Type B pancreatic cell (in vitro differentiated cells): ENCODE measurements around the gene STAG1. TPM values are rescaled to one million over a fixed set of nuclear protein-coding genes. Genes with fewer than 3 reads are reported as not detected.

Experiments
- DNase-seq: peaks from one replicate; pipeline ENCODE4 v3.0.0; 2021; ENCODE audit warnings: mixed read lengths; ENCODE audit not compliant: unreplicated experiment; ENCODE audit errors: extremely low spot score
- H3K27ac Mint-ChIP-seq: 2 replicates; pipeline ENCODE4 v1.8.0; 2021; ENCODE audit warnings: mild to moderate bottlenecking, mixed read lengths
- H3K27me3 Mint-ChIP-seq: 2 replicates; pipeline ENCODE4 v1.8.0; 2021; ENCODE audit warnings: mixed read lengths
- H3K36me3 Mint-ChIP-seq: 2 replicates; pipeline ENCODE4 v1.8.0; 2021; ENCODE audit warnings: mixed read lengths
- H3K4me1 Mint-ChIP-seq: one replicate; pipeline ENCODE4 v1.8.0; 2021; ENCODE audit warnings: mixed read lengths; ENCODE audit not compliant: unreplicated experiment
- H3K4me3 Mint-ChIP-seq: 2 replicates; pipeline ENCODE4 v1.8.0; 2021; ENCODE audit warnings: mild to moderate bottlenecking, mixed read lengths
- H3K9me3 Mint-ChIP-seq: 2 replicates; pipeline ENCODE4 v1.8.0; 2021; ENCODE audit warnings: mixed read lengths
- total RNA-seq: library from RNA; stranded (reverse); gene quantifications from 2 replicates; pipeline ENCODE4 v1.2.1, GENCODE V29; 2021; ENCODE audit warnings: low replicate concordance
- TF ChIP-seq, protein P1 (sequence below): fragments of 200-600 bp; sonication (generic); conservative IDR thresholded peaks from 2 replicates; pipeline ENCODE4 v1.5.0; 2021; ENCODE audit warnings: antibody characterized with exemption, mild to moderate bottlenecking

STAG1 gene
- total RNA-seq, 1 donor from 2014 or later: 45.5 TPM

DNA sequence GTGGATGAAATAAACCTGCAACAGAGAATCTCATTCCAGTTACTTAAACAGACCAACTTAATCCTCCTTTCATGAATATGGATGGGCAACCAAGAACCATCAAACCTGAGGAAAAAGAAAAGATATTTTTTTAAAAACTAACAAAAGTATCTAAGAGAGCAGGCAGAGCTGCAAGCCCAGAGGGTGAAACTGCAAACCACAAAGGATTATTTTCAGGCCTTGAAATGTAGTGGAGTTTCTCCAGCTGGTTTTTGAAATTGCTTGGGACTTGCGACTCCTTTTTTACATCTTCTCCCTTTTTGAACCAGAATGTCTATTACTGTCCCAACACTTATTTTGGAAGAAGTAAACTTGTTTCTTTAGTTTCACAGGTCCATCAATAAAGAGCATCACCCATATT lies 87.4 kb downstream of the STAG1 start:
- Mint-ChIP-seq H3K4me3 (no peak overlapping the region), H3K27ac (no peak overlapping the region), H3K9me3 (no peaks in the 10 kb centered on the region), H3K36me3 (peaks cover 9% of the 10 kb centered on the region), H3K4me1 (peaks cover 10% of the 10 kb centered on the region), H3K27me3 (no peaks in the 10 kb centered on the region)
- no peak for DNase-seq
- TF ChIP-seq, protein P1, sequence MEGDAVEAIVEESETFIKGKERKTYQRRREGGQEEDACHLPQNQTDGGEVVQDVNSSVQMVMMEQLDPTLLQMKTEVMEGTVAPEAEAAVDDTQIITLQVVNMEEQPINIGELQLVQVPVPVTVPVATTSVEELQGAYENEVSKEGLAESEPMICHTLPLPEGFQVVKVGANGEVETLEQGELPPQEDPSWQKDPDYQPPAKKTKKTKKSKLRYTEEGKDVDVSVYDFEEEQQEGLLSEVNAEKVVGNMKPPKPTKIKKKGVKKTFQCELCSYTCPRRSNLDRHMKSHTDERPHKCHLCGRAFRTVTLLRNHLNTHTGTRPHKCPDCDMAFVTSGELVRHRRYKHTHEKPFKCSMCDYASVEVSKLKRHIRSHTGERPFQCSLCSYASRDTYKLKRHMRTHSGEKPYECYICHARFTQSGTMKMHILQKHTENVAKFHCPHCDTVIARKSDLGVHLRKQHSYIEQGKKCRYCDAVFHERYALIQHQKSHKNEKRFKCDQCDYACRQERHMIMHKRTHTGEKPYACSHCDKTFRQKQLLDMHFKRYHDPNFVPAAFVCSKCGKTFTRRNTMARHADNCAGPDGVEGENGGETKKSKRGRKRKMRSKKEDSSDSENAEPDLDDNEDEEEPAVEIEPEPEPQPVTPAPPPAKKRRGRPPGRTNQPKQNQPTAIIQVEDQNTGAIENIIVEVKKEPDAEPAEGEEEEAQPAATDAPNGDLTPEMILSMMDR: no peak

DNA sequence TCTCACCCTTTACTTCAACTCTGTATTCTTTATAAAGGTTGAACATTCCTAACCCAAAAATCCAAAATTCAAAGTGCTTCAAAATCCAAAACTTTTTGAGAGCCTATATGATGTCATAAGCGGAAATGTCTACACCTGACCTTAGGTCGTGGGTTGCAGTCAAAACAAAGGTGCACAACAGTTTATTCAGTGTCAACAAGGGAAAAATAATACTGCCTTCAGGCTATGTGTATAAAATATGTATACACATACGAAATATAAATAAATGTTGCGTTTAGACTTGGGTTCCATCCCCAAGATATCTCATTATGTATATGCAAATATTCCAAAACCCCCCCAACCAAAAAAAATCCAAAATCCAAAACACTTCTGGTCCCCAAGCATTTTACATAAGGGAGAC lies 90.9 kb downstream of the STAG1 start:
- no peak for DNase-seq
- Mint-ChIP-seq H3K4me1 (peaks cover 22% of the 10 kb centered on the region), H3K4me3 (no peak overlapping the region), H3K27ac (no peak overlapping the region), H3K27me3 (no peaks in the 10 kb centered on the region), H3K36me3 (peaks cover 4% of the 10 kb centered on the region), H3K9me3 (no peaks in the 10 kb centered on the region)
- TF ChIP-seq, protein P1: no peak

DNA sequence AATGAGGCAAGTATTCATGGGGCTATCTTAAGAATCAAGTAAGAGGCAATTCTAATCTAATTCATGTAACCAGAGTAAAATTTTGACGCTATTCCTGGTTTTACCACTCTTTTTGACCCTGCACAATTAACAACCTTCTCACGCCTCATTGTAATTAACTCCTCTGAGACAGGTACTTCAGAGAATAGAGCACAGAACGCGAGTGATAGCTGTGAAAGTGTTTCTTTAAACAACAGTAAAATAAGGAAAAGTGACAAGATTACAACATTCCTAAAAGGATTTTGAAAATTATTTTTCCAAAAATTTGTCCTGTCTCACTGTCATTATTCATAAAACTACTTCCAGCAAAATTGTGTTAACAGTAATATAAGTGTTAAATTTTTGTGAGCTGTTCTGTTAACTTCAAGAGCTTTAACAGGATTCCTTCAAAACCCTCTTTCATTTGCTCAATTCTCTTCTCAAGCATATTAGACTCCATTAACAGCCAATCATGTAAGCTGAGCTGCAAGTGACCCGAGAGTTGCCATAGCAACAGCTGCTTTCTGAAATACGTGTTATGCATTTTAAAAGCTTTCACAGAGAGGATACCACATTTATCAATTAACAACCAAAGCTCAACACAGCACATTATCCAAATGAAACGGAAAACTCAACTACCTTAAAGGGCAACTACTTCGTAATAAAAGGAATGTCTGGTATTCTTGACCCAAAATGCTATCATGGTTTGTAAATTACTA lies 93.1 kb downstream of the STAG1 start:
- Mint-ChIP-seq H3K4me3 (peak overlapping the region; percentile 33), H3K9me3 (peaks cover 5% of the 10 kb centered on the region), H3K36me3 (peaks cover 9% of the 10 kb centered on the region), H3K27ac (no peak overlapping the region), H3K4me1 (peaks cover 17% of the 10 kb centered on the region), H3K27me3 (no peaks in the 10 kb centered on the region)
- DNase-seq: no peak
- TF ChIP-seq, protein P1: no peak

DNA sequence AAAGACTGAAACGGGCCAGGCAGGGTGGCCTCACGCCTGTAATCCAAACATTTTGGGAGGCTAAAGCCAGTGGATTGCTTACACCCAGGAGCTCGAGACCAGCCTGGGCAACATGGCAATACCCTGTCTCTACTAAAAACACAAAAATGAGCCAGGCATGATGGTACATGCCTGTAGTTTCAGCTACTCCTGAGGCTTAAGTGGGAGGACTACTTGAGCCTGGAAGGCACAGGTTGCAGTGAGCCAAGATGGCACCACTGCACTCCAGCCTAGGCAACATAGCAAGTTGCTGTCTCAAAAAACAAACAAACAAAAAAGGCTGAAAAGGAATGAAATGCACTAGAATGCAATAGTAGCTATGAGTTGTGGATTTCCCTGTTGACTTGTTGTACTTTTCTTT lies 94.7 kb downstream of the STAG1 start:
- Mint-ChIP-seq H3K27me3 (no peaks in the 10 kb centered on the region), H3K4me1 (peaks cover 17% of the 10 kb centered on the region), H3K4me3 (no peak overlapping the region), H3K27ac (no peak overlapping the region), H3K36me3 (peaks cover 11% of the 10 kb centered on the region), H3K9me3 (peaks cover 7% of the 10 kb centered on the region)
- TF ChIP-seq, protein P1: no peak
- DNase-seq: no peak

DNA sequence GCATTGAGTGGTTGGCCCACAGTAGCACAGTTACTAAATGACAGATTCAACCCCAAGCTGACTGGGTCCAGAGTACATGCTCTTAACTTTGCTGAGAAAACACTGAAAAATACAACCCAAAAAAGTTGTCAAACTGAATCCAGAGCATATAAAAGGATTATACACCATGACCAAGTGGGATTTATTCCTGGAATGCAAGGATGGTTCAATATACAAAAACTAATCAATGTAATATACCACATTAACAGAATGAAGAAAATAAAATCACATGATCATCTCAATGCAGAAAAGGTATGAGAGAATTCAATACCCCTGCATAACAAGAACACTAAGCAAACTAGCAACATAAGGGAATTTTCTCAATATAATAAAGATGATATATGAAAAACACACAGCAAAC lies 98.5 kb downstream of the STAG1 start:
- H3K36me3 Mint-ChIP-seq: peaks cover 20% of the 10 kb centered on the region
- H3K4me1 Mint-ChIP-seq: peaks cover 1% of the 10 kb centered on the region
- peaks cover 10% of the 10 kb centered on the region for H3K9me3 Mint-ChIP-seq

More for the DNA sequence above, 98.5 kb downstream of the STAG1 start:
- DNase-seq: no peak
- H3K27me3 Mint-ChIP-seq: no peaks in the 10 kb centered on the region
- H3K27ac Mint-ChIP-seq: no peak overlapping the region
- TF ChIP-seq, protein P1: no peak
- no peak overlapping the region for H3K4me3 Mint-ChIP-seq
